OCI-LY7 (cell line): ENCODE results near the gene PRR18. TPM values are rescaled to one million over a fixed set of nuclear protein-coding genes. Genes with fewer than 3 reads are reported as not detected.

Experiments
- BruUV-seq: library from RNA; stranded (reverse); fragments of 400-500 nt; replicated peaks from 2 replicates; lab custom pipeline; 2021; lab: Mats Ljungman, UMichigan
- CTCF ChIA-PET: fragments of 300-600 bp; sonication (Branson Sonifier 250); formaldehyde crosslinking; loops from one replicate; lab custom pipeline; 2022; ENCODE audit warnings: antibody characterized with exemption; ENCODE audit not compliant: unreplicated experiment; lab: Charles Lee
- POLR2A ChIA-PET: fragments of 300-600 bp; sonication (Branson Sonifier 250); formaldehyde crosslinking; loops from one replicate; lab custom pipeline; 2022; ENCODE audit warnings: antibody characterized with exemption; lab: Charles Lee
- DNase-seq: peaks from one replicate; pipeline ENCODE4 v3.0.0-alpha.2; 2015; ENCODE audit warnings: low spot score
- H2AFZ ChIP-seq: fragments of 200-600 bp; sonication (generic), shearing (Covaris generic); 2 replicates; pipeline ENCODE4 v1.6.1; 2014; ENCODE audit warnings: mild to moderate bottlenecking, antibody characterized with exemption, low read length, moderate library complexity
- H3K27ac ChIP-seq: fragments of 200-600 bp; sonication (generic); 2 replicates; pipeline ENCODE4 v1.5.1; 2014; ENCODE audit warnings: mixed run types, low read depth, mild to moderate bottlenecking, moderate library complexity, low read length, inconsistent platforms; ENCODE audit not compliant: poor library complexity, severe bottlenecking
- H3K36me3 ChIP-seq: fragments of 200-600 bp; sonication (generic); 2 replicates; pipeline ENCODE4 v1.6.1; 2014; ENCODE audit warnings: mild to moderate bottlenecking, antibody characterized with exemption, low read length, moderate library complexity, mixed read lengths; ENCODE audit not compliant: insufficient read depth
- H3K4me1 ChIP-seq: fragments of 200-600 bp; sonication (generic); 2 replicates; pipeline ENCODE4 v1.5.1; 2014; ENCODE audit warnings: mild to moderate bottlenecking, low read length; ENCODE audit not compliant: insufficient read depth, poor library complexity, severe bottlenecking
- H3K4me2 ChIP-seq: fragments of 200-600 bp; sonication (generic); 2 replicates; pipeline ENCODE4 v1.6.1; 2014; ENCODE audit warnings: mild to moderate bottlenecking, low read length
- H3K4me3 ChIP-seq: fragments of 200-600 bp; sonication (generic); 2 replicates; pipeline ENCODE4 v1.5.1; 2014; ENCODE audit warnings: mild to moderate bottlenecking, low read depth, low read length; ENCODE audit not compliant: poor library complexity, severe bottlenecking
- H3K79me2 ChIP-seq: fragments of 200-600 bp; sonication (generic); 2 replicates; pipeline ENCODE4 v1.6.1; 2016; ENCODE audit warnings: low read depth, mild to moderate bottlenecking, low read length, moderate library complexity, mixed read lengths; ENCODE audit not compliant: insufficient read depth
- H3K9me2 ChIP-seq: fragments of 200-600 bp; sonication (generic); 2 replicates; pipeline ENCODE4 v1.6.1; 2016; ENCODE audit warnings: mild to moderate bottlenecking, low read length, mixed read lengths; ENCODE audit not compliant: insufficient read depth
- H3K9me3 ChIP-seq: fragments of 200-600 bp; sonication (generic); 2 replicates; pipeline ENCODE4 v1.6.1; 2014; ENCODE audit warnings: mild to moderate bottlenecking, mixed run types, low read length, mixed read lengths
- H4K20me1 ChIP-seq: fragments of 200-600 bp; sonication (generic); 2 replicates; pipeline ENCODE4 v1.6.1; 2014; ENCODE audit warnings: mild to moderate bottlenecking, antibody characterized with exemption, low read length, moderate library complexity, mixed read lengths; ENCODE audit not compliant: insufficient read depth
- EZH2phosphoT487 ChIP-seq: fragments of 200-600 bp; sonication (generic); IDR thresholded peaks from 2 replicates; pipeline ENCODE4 v1.6.1; 2018; ENCODE audit warnings: low read depth, borderline replicate concordance, mild to moderate bottlenecking, mixed run types, antibody characterized with exemption, low read length, moderate library complexity, mixed read lengths
- intact Hi-C: fragments of 100-400 bp; cut with micrococcal nuclease; formaldehyde crosslinking; loops from one replicate; pipeline ENCODE4 v1.10.0; 2022; ENCODE audit not compliant: unreplicated experiment
- total RNA-seq, 2 experiments: library from RNA; depleted of rRNA in 1 of 2; stranded (reverse); fragments of >200 nt in 1 of 2; shearing (Covaris generic) in 1 of 2; gene quantifications; 2 replicates each; pipeline ENCODE4 v1.2.3, GENCODE V29; 2014 to 2022
- TF ChIP-seq, protein P1 (sequence below): fragments of 200-600 bp; sonication (generic); conservative IDR thresholded peaks from 2 replicates; pipeline ENCODE4 v1.5.1; 2014; ENCODE audit warnings: mild to moderate bottlenecking, antibody characterized with exemption, low read length, moderate library complexity, mixed read lengths

Gene PRR18
- total RNA-seq, 2 experiments from 2014 or later, result 0.13 to 0.38 TPM

DNA sequence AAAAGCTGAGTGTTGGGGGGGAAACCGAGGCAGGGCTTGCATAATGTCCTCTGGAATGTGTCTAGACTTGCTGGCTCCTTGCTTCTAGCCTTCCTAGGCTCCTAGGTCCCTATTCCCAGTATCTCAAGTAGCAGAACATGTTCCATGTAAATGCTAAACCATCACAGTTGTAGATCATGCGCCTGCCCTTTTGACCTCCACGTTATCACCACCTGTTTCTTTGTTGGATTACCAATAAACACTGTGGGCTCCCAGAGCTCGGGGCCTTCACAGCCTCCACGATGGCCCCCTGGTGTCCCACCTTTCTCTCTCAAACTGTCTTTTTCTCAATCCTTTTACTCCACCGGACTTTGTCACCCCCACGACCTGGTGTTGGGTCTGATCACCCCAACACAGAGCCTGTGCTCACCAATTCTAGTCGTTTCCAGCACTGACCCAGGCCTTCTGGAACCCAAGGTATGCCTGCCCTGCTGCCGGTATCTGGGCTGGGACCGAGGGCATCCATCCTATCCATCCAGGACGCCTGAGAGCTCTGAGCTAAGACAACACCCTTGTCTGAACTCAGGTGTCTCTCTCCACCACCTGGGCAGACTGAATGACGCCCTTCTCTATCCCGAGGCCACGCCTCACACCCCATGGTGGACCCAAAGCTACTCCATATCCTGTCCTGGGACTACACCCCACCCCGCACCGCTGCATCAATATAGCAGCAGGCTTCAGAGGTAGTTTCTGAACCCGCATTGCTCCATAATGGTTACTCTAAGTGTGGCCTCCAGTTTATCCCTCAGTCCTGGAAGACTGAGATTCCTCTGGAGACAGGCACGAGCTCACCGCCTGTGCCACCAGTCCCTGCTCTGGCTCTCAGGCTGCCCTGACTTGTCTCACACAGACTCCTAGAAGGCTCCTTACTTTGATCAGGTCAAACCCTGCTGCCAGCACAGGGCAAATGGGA, 9.3 kb upstream of the PRR18 start:
- intact Hi-C loops, result no loop called here
- CTCF ChIA-PET, result no interaction called here
- TF ChIP-seq, protein P1, sequence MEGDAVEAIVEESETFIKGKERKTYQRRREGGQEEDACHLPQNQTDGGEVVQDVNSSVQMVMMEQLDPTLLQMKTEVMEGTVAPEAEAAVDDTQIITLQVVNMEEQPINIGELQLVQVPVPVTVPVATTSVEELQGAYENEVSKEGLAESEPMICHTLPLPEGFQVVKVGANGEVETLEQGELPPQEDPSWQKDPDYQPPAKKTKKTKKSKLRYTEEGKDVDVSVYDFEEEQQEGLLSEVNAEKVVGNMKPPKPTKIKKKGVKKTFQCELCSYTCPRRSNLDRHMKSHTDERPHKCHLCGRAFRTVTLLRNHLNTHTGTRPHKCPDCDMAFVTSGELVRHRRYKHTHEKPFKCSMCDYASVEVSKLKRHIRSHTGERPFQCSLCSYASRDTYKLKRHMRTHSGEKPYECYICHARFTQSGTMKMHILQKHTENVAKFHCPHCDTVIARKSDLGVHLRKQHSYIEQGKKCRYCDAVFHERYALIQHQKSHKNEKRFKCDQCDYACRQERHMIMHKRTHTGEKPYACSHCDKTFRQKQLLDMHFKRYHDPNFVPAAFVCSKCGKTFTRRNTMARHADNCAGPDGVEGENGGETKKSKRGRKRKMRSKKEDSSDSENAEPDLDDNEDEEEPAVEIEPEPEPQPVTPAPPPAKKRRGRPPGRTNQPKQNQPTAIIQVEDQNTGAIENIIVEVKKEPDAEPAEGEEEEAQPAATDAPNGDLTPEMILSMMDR, result no peak

DNA sequence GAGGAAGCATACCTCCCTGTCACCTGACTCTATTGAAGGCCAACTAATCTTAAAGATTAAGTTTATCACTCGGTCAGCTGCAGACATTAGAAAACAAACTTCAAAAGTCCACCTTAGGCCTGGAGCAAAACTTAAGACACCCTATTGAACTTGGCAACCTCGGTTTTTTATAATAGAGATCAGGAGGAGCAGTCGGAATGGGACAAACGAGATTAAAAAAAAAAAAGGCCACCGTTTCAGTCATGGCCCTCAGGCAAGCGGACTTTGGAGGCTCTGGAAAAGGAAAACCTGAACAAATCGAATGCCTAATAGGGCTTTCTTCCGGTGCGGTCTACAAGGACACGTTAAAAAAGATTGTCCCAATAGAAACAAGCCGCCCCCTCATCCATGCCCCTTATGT, 7.2 kb upstream of the PRR18 start:
- Histone ChIP-seq H4K20me1 (no peaks in the 10 kb centered on the region), H3K9me3 (no peaks in the 10 kb centered on the region), H3K27ac (no peak overlapping the region), H3K4me2 (no peak overlapping the region), H3K4me1 (no peaks in the 10 kb centered on the region), H3K4me3 (no peak overlapping the region), H3K9me2 (no peaks in the 10 kb centered on the region), H3K36me3 (peaks cover 8% of the 10 kb centered on the region; the same call in 1 of the 2 replicates), H3K79me2 (no peaks in the 10 kb centered on the region), H2AFZ (no peak overlapping the region)
- intact Hi-C loops, result no loop called here
- BruUV-seq, result no TSS peak
- POLR2A ChIA-PET, result interaction anchor here (0.7 kb wide), 1 partner anchor 1526 kb away, joined by 3 read pairs; no protein-coding TSS in a partner anchor
- DNase-seq, result no peak
- TF ChIP-seq EZH2phosphoT487, result no peak
- TF ChIP-seq, protein P1, result no peak
- CTCF ChIA-PET, result no interaction called here

More for the DNA sequence above, 9.3 kb upstream of the PRR18 start:
- DNase-seq, result no peak
- Histone ChIP-seq H3K4me3 (no peak overlapping the region), H3K36me3 (peaks cover 20% of the 10 kb centered on the region), H3K4me2 (no peak overlapping the region), H4K20me1 (no peaks in the 10 kb centered on the region), H3K9me3 (no peaks in the 10 kb centered on the region), H3K4me1 (no peaks in the 10 kb centered on the region), H3K9me2 (no peaks in the 10 kb centered on the region), H3K79me2 (no peaks in the 10 kb centered on the region), H2AFZ (no peak overlapping the region), H3K27ac (no peak overlapping the region)
- POLR2A ChIA-PET, result interaction anchor here (1.1 kb wide), 1 partner anchor 64 kb away, joined by 4 read pairs; no protein-coding TSS in a partner anchor
- no TSS peak for BruUV-seq
